ENCODE results near the gene METTL27. TPM values are rescaled to one million over a fixed set of nuclear protein-coding genes. Genes with fewer than 3 reads are reported as not detected.

METTL27 gene
- total RNA-seq, 2 experiments from 2014 or later: 1.6 to 2.1 TPM

GRCh38 chr7:73856941-73857340, 14.6 kb upstream of the METTL27 start:
- H3K27ac Mint-ChIP-seq: no peak overlapping the region
- intact Hi-C loops (cut with DNase I, micrococcal nuclease): loop anchor here in 1 of 2 experiments (5.0 kb wide), 1 partner anchor 120 kb away; the partner anchor contains the start of gene ABHD11

GRCh38 chr7:73852500-73852899, 10.2 kb upstream of the METTL27 start:
- H3K4me1 Mint-ChIP-seq (ENCODE audit: low read depth): peaks cover 6% of the 10 kb centered on the region
- Histone ChIP-seq H3K9me3 (ENCODE audit: control insufficient read depth in 1 of 2, insufficient read depth in 1 of 2, low read length in 2 of 2) (no peaks in the 10 kb centered on the region), H3K27me3 (ENCODE audit: control insufficient read depth in 1 of 2, insufficient read depth in 2 of 2, low read length in 2 of 2) (peaks cover 0 to 6% of the 10 kb centered on the region in 2 experiments), H3K36me3 (ENCODE audit: insufficient read depth, low read length) (no peaks in the 10 kb centered on the region), H3K4me3 (ENCODE audit: low read length) (no peak overlapping the region), H3K4me1 (ENCODE audit: insufficient read depth, low read length) (peaks cover 15% of the 10 kb centered on the region), H3K27ac (ENCODE audit: low read depth in 1 of 2, low read length in 2 of 2) (no peak overlapping the region)
- DNase-seq: no peak
- no peaks in the 10 kb centered on the region for H3K9me3 Mint-ChIP-seq
- ChIA-PET CTCF (no interaction called here), POLR2A (no interaction called here)
- H3K27me3 Mint-ChIP-seq: peaks cover 24% of the 10 kb centered on the region
- TF ChIP-seq CTCF (IDR thresholded peaks at IDR 0.05): no peak
- no peak for ATAC-seq (ENCODE audit: poor library complexity)
- no peak overlapping the region for H3K27ac Mint-ChIP-seq
- intact Hi-C loops (cut with DNase I, micrococcal nuclease): loop anchor here in 1 of 2 experiments (5.0 kb wide), 1 partner anchor 115 kb away; the partner anchor contains the start of gene ABHD11
- H3K36me3 Mint-ChIP-seq (ENCODE audit: low read depth): no peaks in the 10 kb centered on the region
- H3K4me3 Mint-ChIP-seq: no peak overlapping the region

More at GRCh38 chr7:73856941-73857340, 14.6 kb upstream of the METTL27 start:
- no peaks in the 10 kb centered on the region for H3K9me3 Mint-ChIP-seq
- ChIA-PET CTCF (no interaction called here), POLR2A (no interaction called here)
- H3K4me1 Mint-ChIP-seq (ENCODE audit: low read depth): no peaks in the 10 kb centered on the region
- no peaks in the 10 kb centered on the region for H3K36me3 Mint-ChIP-seq (ENCODE audit: low read depth)
- no peak overlapping the region for H3K4me3 ChIP-seq (ENCODE audit: low read length)
- DNase-seq: no peak
- no peak overlapping the region for H3K4me3 Mint-ChIP-seq
- H3K9me3 ChIP-seq (ENCODE audit: control insufficient read depth in 1 of 2, insufficient read depth in 1 of 2, low read length in 2 of 2): no peaks in the 10 kb centered on the region
- peaks cover 24% of the 10 kb centered on the region for H3K27me3 Mint-ChIP-seq
- ATAC-seq (ENCODE audit: poor library complexity): no peak
- no peaks in the 10 kb centered on the region for H3K36me3 ChIP-seq (ENCODE audit: insufficient read depth, low read length)
- H3K27ac ChIP-seq (ENCODE audit: low read depth in 1 of 2, low read length in 2 of 2): no peak overlapping the region
- TF ChIP-seq CTCF (IDR thresholded peaks at IDR 0.05): no peak
- peaks cover 8% of the 10 kb centered on the region for H3K4me1 ChIP-seq (ENCODE audit: insufficient read depth, low read length)
- peaks cover 0 to 4% of the 10 kb centered on the region in 2 experiments for H3K27me3 ChIP-seq (ENCODE audit: control insufficient read depth in 1 of 2, insufficient read depth in 2 of 2, low read length in 2 of 2)

- Histone ChIP-seq H3K36me3 (ENCODE audit: insufficient read depth, low read length) (no peaks in the 10 kb centered on the region), H3K27me3 (ENCODE audit: control insufficient read depth in 1 of 2, insufficient read depth in 2 of 2, low read length in 2 of 2) (peaks cover 0 to 6% of the 10 kb centered on the region in 2 experiments), H3K4me3 (ENCODE audit: low read length) (no peak overlapping the region), H3K4me1 (ENCODE audit: insufficient read depth, low read length) (peaks cover 15% of the 10 kb centered on the region), H3K27ac (ENCODE audit: low read depth in 1 of 2, low read length in 2 of 2) (no peak overlapping the region), H3K9me3 (ENCODE audit: control insufficient read depth in 1 of 2, insufficient read depth in 1 of 2, low read length in 2 of 2) (no peaks in the 10 kb centered on the region)
- peak overlapping the region; percentile 42 for H3K4me3 Mint-ChIP-seq
- POLR2A ChIA-PET: no interaction called here
- ATAC-seq (ENCODE audit: poor library complexity): peak; percentile 74
- intact Hi-C loops (cut with DNase I, micrococcal nuclease): loop anchor here in 1 of 2 experiments (5.0 kb wide), 1 partner anchor 114 kb away; the partner anchor contains the start of gene ABHD11
- peaks cover 6% of the 10 kb centered on the region for H3K4me1 Mint-ChIP-seq (ENCODE audit: low read depth)
- peak overlapping the region; percentile 63 for H3K27ac Mint-ChIP-seq
- H3K36me3 Mint-ChIP-seq (ENCODE audit: low read depth): no peaks in the 10 kb centered on the region
- peaks cover 21% of the 10 kb centered on the region for H3K27me3 Mint-ChIP-seq
- H3K9me3 Mint-ChIP-seq: no peaks in the 10 kb centered on the region
- CTCF ChIA-PET: no interaction called here
- DNase-seq: peak in 3 of 14 experiments; percentile 44 to 69 (median 59)
- TF ChIP-seq CTCF (IDR thresholded peaks at IDR 0.05): no peak
Measured at GRCh38 chr7:73851410-73852338, 9.4 kb upstream of the METTL27 start.
